H1 (cell line): ENCODE measurements around the gene TGFBRAP1. TPM values are rescaled to one million over a fixed set of nuclear protein-coding genes. Genes with fewer than 3 reads are reported as not detected.

Source experiments
- CTCF ChIA-PET: fragments of 300-600 bp; sonication (Branson Sonifier 250); formaldehyde crosslinking; loops from one replicate; lab custom pipeline; 2021; ENCODE audit not compliant: partially characterized antibody; lab: Charles Lee
- POLR2A ChIA-PET: fragments of 300-600 bp; sonication (Branson Sonifier 250); formaldehyde crosslinking; loops from one replicate; lab custom pipeline; 2021; ENCODE audit warnings: inconsistent platforms; ENCODE audit not compliant: partially characterized antibody; lab: Charles Lee
- DNase-seq, 2 experiments: peaks; one replicate each; pipeline versions ENCODE4 v3.0.0 to v3.0.0-alpha.2; 2010 to 2022; ENCODE audit warnings: low spot score in 2 of 2, low read depth in 1 of 2, mixed read lengths in 1 of 2
- FAIRE-seq: peaks from 2 replicates; lab custom pipeline; 2011; peaks lifted over from hg19 to GRCh38; lab: Jason Lieb, UNC
- H2AFZ ChIP-seq: 2 replicates; pipeline ENCODE4 v1.8.1; 2012; ENCODE audit warnings: low read length, inconsistent platforms
- H2AK5ac ChIP-seq: 2 replicates; pipeline ENCODE4 v1.6.1; 2013; ENCODE audit warnings: low read depth, low read length
- H2BK120ac ChIP-seq: replicated peaks from 2 replicates; pipeline ENCODE3; 2013; ENCODE audit warnings: low read depth, low read length, inconsistent platforms
- H2BK12ac ChIP-seq: 2 replicates; pipeline ENCODE4 v1.6.1; 2013; ENCODE audit warnings: low read depth, low read length
- H2BK15ac ChIP-seq: 2 replicates; pipeline ENCODE4 v1.6.1; 2013; ENCODE audit warnings: low read length
- H2BK20ac ChIP-seq: 2 replicates; pipeline ENCODE4 v1.6.1; 2013; ENCODE audit warnings: low read length
- H2BK5ac ChIP-seq: 2 replicates; pipeline ENCODE4 v1.6.1; 2013; ENCODE audit warnings: low read depth, low read length
- H3K14ac ChIP-seq: 2 replicates; pipeline ENCODE4 v1.6.1; 2013; ENCODE audit warnings: inconsistent platforms; ENCODE audit not compliant: insufficient read length
- H3K18ac ChIP-seq: 2 replicates; pipeline ENCODE4 v1.6.1; 2013; ENCODE audit warnings: low read length; ENCODE audit errors: extremely low read depth
- H3K23ac ChIP-seq: 2 replicates; pipeline ENCODE4 v1.6.1; 2013; ENCODE audit warnings: inconsistent platforms; ENCODE audit not compliant: insufficient read length
- H3K23me2 ChIP-seq: 2 replicates; pipeline ENCODE4 v1.6.1; 2013; ENCODE audit warnings: low read depth, low read length
- H3K27ac ChIP-seq: 2 replicates; pipeline ENCODE4 v1.6.1; 2011; ENCODE audit warnings: low read depth, low read length, inconsistent platforms
- H3K27me3 ChIP-seq, 4 experiments: replicated peaks in 1 of 4; 1 replicate in 1 of 4; 2 replicates in 3 of 4; pipeline versions ENCODE4 v1.6.1 to v1.8.1; 2011 to 2013; ENCODE audit warnings: low read length in 3 of 4, mild to moderate bottlenecking in 3 of 4, inconsistent platforms in 2 of 4, mixed read lengths in 2 of 4, moderate library complexity in 1 of 4; ENCODE audit not compliant: control insufficient read depth in 3 of 4, insufficient read depth in 3 of 4; ENCODE audit errors: extremely low read depth in 1 of 4
- H3K36me3 ChIP-seq, 4 experiments: 2 replicates each; pipeline versions ENCODE4 v1.6.1 to v1.8.1; 2011 to 2013; ENCODE audit warnings: mild to moderate bottlenecking in 4 of 4, low read length in 3 of 4, moderate library complexity in 2 of 4, control low read depth in 1 of 4, inconsistent platforms in 1 of 4; ENCODE audit not compliant: insufficient read depth in 4 of 4, control insufficient read depth in 2 of 4
- H3K4ac ChIP-seq: replicated peaks from 2 replicates; pipeline ENCODE3; 2013; ENCODE audit warnings: low read length, low read depth, mixed read lengths, inconsistent platforms; ENCODE audit not compliant: insufficient read length
- H3K4me1 ChIP-seq, 4 experiments: replicated peaks in 1 of 4; 1 replicate in 1 of 4; 2 replicates in 3 of 4; pipeline versions ENCODE4 v1.6.1 to v1.8.1; 2011 to 2013; ENCODE audit warnings: low read length in 3 of 4, inconsistent platforms in 2 of 4, mixed read lengths in 1 of 4; ENCODE audit not compliant: insufficient read depth in 4 of 4, control insufficient read depth in 3 of 4
- H3K4me2 ChIP-seq, 2 experiments: 2 replicates each; pipeline versions ENCODE4 v1.6.1 to v1.8.1; 2011 to 2013; ENCODE audit warnings: low read depth in 2 of 2, low read length in 2 of 2, control low read depth in 1 of 2, inconsistent platforms in 1 of 2, mild to moderate bottlenecking in 1 of 2; ENCODE audit not compliant: insufficient read depth in 1 of 2
- H3K4me3 ChIP-seq, 4 experiments: fragments of 200-600, 300-600 bp in 1 of 4; sonication (generic), shearing (Covaris generic), sonication (Bioruptor Twin) in 1 of 4; 2 replicates each; pipeline versions ENCODE4 v1.5.1 to v1.8.1; 2011 to 2016; ENCODE audit warnings: low read length in 4 of 4, low read depth in 3 of 4, control low read depth in 2 of 4, inconsistent platforms in 2 of 4, mild to moderate bottlenecking in 2 of 4, mixed read lengths in 1 of 4, moderate library complexity in 1 of 4; ENCODE audit not compliant: insufficient read depth in 2 of 4; ENCODE audit errors: extremely low read depth in 1 of 4
- H3K56ac ChIP-seq: replicated peaks from 2 replicates; pipeline ENCODE3; 2013; ENCODE audit warnings: low read depth, mild to moderate bottlenecking, mixed read lengths, low read length, inconsistent platforms; ENCODE audit not compliant: insufficient read length
- H3K79me1 ChIP-seq: 2 replicates; pipeline ENCODE4 v1.6.1; 2013; ENCODE audit warnings: low read depth, low read length, control low read depth
- H3K79me2 ChIP-seq, 2 experiments: 2 replicates each; pipeline versions ENCODE4 v1.6.1 to v1.8.1; 2012 to 2013; ENCODE audit warnings: low read length in 2 of 2, mild to moderate bottlenecking in 2 of 2, inconsistent platforms in 1 of 2; ENCODE audit not compliant: insufficient read depth in 2 of 2, control insufficient read depth in 1 of 2
- H3K9ac ChIP-seq, 4 experiments: replicated peaks in 1 of 4; 1 replicate in 1 of 4; 2 replicates in 3 of 4; pipeline versions ENCODE4 v1.6.1 to v1.8.1; 2011 to 2013; ENCODE audit warnings: low read depth in 3 of 4, low read length in 3 of 4, control low read depth in 2 of 4, mild to moderate bottlenecking in 2 of 4, moderate library complexity in 2 of 4, inconsistent platforms in 1 of 4; ENCODE audit errors: extremely low read depth in 1 of 4
- H3K9me3 ChIP-seq, 2 experiments: 2 replicates each; pipeline versions ENCODE4 v1.6.1 to v1.8.1; 2012 to 2013; ENCODE audit warnings: mild to moderate bottlenecking in 2 of 2, moderate library complexity in 2 of 2, control low read depth in 1 of 2, inconsistent platforms in 1 of 2, low read depth in 1 of 2, low read length in 1 of 2, mixed read lengths in 1 of 2; ENCODE audit not compliant: insufficient read depth in 2 of 2
- H4K20me1 ChIP-seq, 2 experiments: replicated peaks in 1 of 2; 2 replicates each; pipeline versions ENCODE3 to v1.8.1; 2011 to 2013; ENCODE audit warnings: inconsistent platforms in 2 of 2, low read length in 2 of 2, mild to moderate bottlenecking in 1 of 2; ENCODE audit not compliant: insufficient read depth in 2 of 2, control insufficient read depth in 1 of 2
- H4K5ac ChIP-seq: 2 replicates; pipeline ENCODE4 v1.6.1; 2013; ENCODE audit warnings: low read length, low read depth, mixed read lengths, inconsistent platforms; ENCODE audit not compliant: insufficient read length
- H4K8ac ChIP-seq: 2 replicates; pipeline ENCODE4 v1.8.0; 2013; ENCODE audit warnings: mild to moderate bottlenecking, moderate library complexity, low read length, inconsistent platforms; ENCODE audit not compliant: insufficient read depth; ENCODE audit errors: extremely low read depth
- H4K91ac ChIP-seq: replicated peaks from 2 replicates; pipeline ENCODE3; 2013; ENCODE audit warnings: low read length, mixed read lengths, inconsistent platforms; ENCODE audit not compliant: insufficient read length
- CBX5 ChIP-seq: fragments of 300-800, 300-1000 bp; sonication (generic); IDR thresholded peaks from 2 replicates; pipeline ENCODE4 v1.7.1; 2016; ENCODE audit warnings: antibody characterized with exemption, low read length, low read depth
- SAP30 ChIP-seq: fragments of 300-600 bp; sonication (generic); IDR thresholded peaks from 2 replicates; pipeline ENCODE4 v1.7.1; 2012; ENCODE audit warnings: low read length, moderate library complexity, mild to moderate bottlenecking, inconsistent platforms; ENCODE audit not compliant: insufficient read depth, insufficient replicate concordance
- WGBS, 2 experiments: shearing (Covaris generic) in 1 of 2; methylation state at CpG; one replicate each; pipeline versions ENCODE4 v1.1.6 to v1.1.7; 2013 to 2015; ENCODE audit warnings: low lambda C conversion rate in 2 of 2, mixed read lengths in 2 of 2, inconsistent platforms in 1 of 2, low coverage in 1 of 2, missing lambda C conversion rate in 1 of 2; ENCODE audit not compliant: insufficient replicate concordance in 2 of 2, insufficient coverage in 1 of 2, insufficient read length in 1 of 2; ENCODE audit errors: extremely low coverage in 1 of 2, missing lambda C conversion rate in 1 of 2; 5-methylcytosine and 5-hydroxymethylcytosine counted together
- polyA plus RNA-seq, 7 experiments: library from polyadenylated mRNA; depleted of rRNA in 3 of 7; stranded (reverse) in 5 of 7; unstranded in 2 of 7; fragments of >200 nt in 5 of 7; fragments of 200-250 nt in 2 of 7; gene quantifications; 1 replicate in 5 of 7; 2 replicates in 1 of 7; 4 replicates in 1 of 7; pipeline versions ENCODE4 v1.2.1 to v1.2.3, GENCODE V29; 2011 to 2013; ENCODE audit warnings: missing spikeins in 2 of 7, mixed read lengths in 2 of 7
- total RNA-seq: library from RNA; stranded (reverse); fragmentation: NEBNext Ultra II Directional; extraction: Animal tissue kit (Norgen Biotek cat#: 25700); gene quantifications from 2 replicates; pipeline ENCODE4 v1.2.1, GENCODE V29; 2021
- TF ChIP-seq, protein P1 (sequence below): IDR thresholded peaks from 2 replicates; pipeline ENCODE4 v1.6.1; 2012; ENCODE audit warnings: inconsistent platforms

The TGFBRAP1 gene
- total and polyA plus RNA-seq, 2 of the 8 experiments (the other 6 are each of a cell fraction or from before 2014, with no cell fraction given) = 11.2 to 20.2 TPM

DNA sequence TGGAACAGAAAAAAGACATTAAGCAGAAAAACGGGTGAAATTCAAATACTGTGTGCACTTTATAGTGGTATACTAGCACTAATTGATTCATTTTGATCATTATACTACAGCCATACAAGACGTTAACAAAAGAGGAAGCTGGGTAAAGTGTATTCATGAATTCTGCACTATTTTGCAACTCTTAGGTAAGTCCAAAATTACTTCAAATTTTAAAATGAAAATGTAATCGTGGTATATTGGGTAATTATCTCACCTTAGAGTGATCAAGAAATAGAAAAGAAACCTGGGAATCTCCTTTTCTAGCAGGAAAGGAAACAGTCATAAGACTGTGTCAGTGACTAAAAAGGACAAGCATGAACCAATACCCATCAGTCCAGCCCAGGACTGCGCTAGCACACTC is 5.4 kb downstream of the TGFBRAP1 start:
- no peak overlapping the region for H3K14ac ChIP-seq
- H4K20me1 ChIP-seq = peaks cover 0 to 7% of the 10 kb centered on the region in 2 experiments
- ChIA-PET POLR2A (no interaction called here), CTCF (interaction anchor here (1.1 kb wide), 1 partner anchor 15 kb away, joined by 4 read pairs; no protein-coding TSS in a partner anchor)
- H2BK12ac ChIP-seq = no peak overlapping the region
- no peak overlapping the region for H2AFZ ChIP-seq
- no peaks in the 10 kb centered on the region for H3K36me3 ChIP-seq
- H2BK20ac ChIP-seq = no peak overlapping the region
- H3K79me1 ChIP-seq = peaks cover 22% of the 10 kb centered on the region
- no peak overlapping the region for H2BK15ac ChIP-seq
- H4K8ac ChIP-seq = no peak overlapping the region
- H3K9me3 ChIP-seq = no peaks in the 10 kb centered on the region
- H3K79me2 ChIP-seq = peaks cover 9 to 84% of the 10 kb centered on the region in 2 experiments; a peak in 3 of 4 replicates
- H3K23ac ChIP-seq = no peak overlapping the region
- H3K27me3 ChIP-seq = no peaks in the 10 kb centered on the region
- no peak overlapping the region for H2BK5ac ChIP-seq
- H3K4ac ChIP-seq = no peak overlapping the region
- H3K9ac ChIP-seq = no peak overlapping the region
- no peak overlapping the region for H4K5ac ChIP-seq
- no peak for FAIRE-seq
- H3K23me2 ChIP-seq = peaks cover 5% of the 10 kb centered on the region; the same call in 1 of the 2 replicates
- DNase-seq = no peak
- H3K56ac ChIP-seq = no peak overlapping the region
- H4K91ac ChIP-seq = no peak overlapping the region
- H3K18ac ChIP-seq = no peak overlapping the region
- H2BK120ac ChIP-seq = no peak overlapping the region
- TF ChIP-seq SAP30 (no peak), CBX5 (no peak)
- TF ChIP-seq, protein P1, sequence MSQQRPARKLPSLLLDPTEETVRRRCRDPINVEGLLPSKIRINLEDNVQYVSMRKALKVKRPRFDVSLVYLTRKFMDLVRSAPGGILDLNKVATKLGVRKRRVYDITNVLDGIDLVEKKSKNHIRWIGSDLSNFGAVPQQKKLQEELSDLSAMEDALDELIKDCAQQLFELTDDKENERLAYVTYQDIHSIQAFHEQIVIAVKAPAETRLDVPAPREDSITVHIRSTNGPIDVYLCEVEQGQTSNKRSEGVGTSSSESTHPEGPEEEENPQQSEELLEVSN = no peak
- H3K4me1 ChIP-seq = peaks cover 4 to 10% (median 6%) of the 10 kb centered on the region in 4 experiments; a peak in 4 of 7 replicates
- H2AK5ac ChIP-seq = no peak overlapping the region
- no peak overlapping the region for H3K4me3 ChIP-seq
- WGBS, 2 experiments = 92% methylated on average over 4 of the region's 4 CpGs; no CpG with 5 or more reads in 1 of the 2 experiments
- H3K4me2 ChIP-seq = no peak overlapping the region
- no peak overlapping the region for H3K27ac ChIP-seq
